NCI-H2081 treated with DMSO at 0.1 percent for 48 hours (cell line): Measurements from ENCODE around the gene BEND6.
"Not testable (repeated sequence)": the region's sequence is repeated elsewhere in the genome, so short reads cannot be mapped to it uniquely, and the experiment has no call there.

Source experiments
- DNase-seq: peaks from one replicate; lab custom pipeline; 2025; lab: John Stamatoyannopoulos, UW

The BEND6 gene

GRCh38 chr6:57033228-57033627 lies 78.3 kb downstream of the BEND6 start:
- DNase-seq: no peak

- DNase-seq: no peak
These were observed 80.6 kb downstream of the BEND6 start for GRCh38 chr6:57035549-57035948.

DNA sequence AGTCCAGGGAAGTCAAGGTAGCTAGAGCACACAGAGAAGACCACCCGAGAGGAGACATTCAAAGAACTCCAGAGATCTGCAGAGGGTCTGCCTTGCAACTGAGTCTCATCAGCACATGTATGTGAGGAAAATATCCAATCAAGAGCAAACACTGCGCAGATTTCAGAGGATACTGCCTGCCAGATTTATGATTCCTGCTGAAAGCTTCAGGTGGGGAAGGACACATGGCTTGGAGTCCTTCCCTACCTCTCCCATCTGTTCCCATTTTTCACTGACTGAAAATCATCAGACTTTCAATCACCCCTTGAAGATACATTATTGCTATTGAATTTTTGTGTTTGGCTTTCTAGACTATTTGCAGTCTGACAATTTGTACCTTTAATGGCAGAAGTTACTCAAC lies 84.0 kb downstream of the BEND6 start:
- DNase-seq: no peak

GRCh38 chr6:57040011-57040410 lies 85.1 kb downstream of the BEND6 start:
- DNase-seq: no peak

GRCh38 chr6:57044061-57044460 lies 89.2 kb downstream of the BEND6 start:
- DNase-seq: not testable (repeated sequence)

GRCh38 chr6:57044568-57044967 lies 89.7 kb downstream of the BEND6 start:
- no peak for DNase-seq

DNA sequence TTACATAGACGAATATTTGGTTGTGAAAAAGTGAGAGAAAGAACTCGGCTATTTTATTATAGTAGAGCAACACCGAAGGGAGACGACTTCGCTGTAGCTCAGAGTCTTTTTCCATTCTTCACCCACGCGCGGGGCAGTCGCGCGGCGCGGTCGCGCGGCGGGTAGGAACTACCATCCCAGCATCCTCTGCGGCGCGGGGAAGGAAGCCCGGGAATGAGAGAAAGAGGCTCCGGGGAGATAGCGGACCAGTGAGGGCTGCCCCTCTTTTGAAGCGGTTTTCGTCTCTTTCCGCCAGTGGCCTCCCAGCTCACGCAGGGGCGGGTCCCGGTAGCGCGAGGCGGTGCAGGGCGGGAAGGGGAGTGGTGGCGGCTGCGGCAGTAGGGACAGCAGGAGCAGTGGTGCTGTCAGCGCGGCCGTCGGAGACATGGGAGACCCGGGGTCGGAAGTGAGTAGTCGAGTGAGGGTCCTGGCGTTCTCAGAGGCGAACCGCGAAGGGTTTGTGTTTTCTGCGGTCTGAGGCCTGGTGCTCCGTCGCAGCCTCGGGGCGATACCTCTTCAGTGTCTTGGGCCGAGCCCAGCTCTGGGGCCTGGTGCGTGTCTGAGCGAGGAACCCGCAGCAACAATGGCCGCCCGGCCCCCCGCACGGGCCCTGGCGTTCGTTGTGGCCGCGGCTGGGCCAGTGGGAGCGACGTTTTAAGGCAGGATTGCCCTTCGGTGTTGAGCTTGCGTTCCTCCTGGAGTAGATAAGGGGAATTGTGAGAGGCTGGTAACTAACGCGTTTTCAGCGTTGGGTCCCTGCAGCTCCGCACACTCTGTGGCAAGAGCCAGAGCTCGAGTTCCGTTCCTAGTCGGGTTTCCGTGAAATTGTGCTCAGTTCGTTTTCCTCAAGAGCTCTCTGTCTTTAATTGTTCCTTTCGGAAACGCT lies 91.7 kb downstream of the BEND6 start, which contains the start of gene KIAA1586:
TSS of gene KIAA1586 (plus strand) at position 362 of the 925 bp plus-strand sequence. CDS start at position 425, 63 bp downstream.
- DNase-seq: peak; percentile 63

- DNase-seq: not testable (repeated sequence)
These were observed 92.3 kb downstream of the BEND6 start for GRCh38 chr6:57047257-57047585.

- DNase-seq: not testable (repeated sequence)
These were observed 93.0 kb downstream of the BEND6 start for GRCh38 chr6:57047859-57048258.

- no peak for DNase-seq
These were observed 93.7 kb downstream of the BEND6 start for GRCh38 chr6:57048577-57048976.

- DNase-seq: no peak
These were observed 108.9 kb downstream of the BEND6 start for GRCh38 chr6:57063847-57064246.

GRCh38 chr6:57064809-57065208 lies 109.9 kb downstream of the BEND6 start:
- no peak for DNase-seq

DNA sequence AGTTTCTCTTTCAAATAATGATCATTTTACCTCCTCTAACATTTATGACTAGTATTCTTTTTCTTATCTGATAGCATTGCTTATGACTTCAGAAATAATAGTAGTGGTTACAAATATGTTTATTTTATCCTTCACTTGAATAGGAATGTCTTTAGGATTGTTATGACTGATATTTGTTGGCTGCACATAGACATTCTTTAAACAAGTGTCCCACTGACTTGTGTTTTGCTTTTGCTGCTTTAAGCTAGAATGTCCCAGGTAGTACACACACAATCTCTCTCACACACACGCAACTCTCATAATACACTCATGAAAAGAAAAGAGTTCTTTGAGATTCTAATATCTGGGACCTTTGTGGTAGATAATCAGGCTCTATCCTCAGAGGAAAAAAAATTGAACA lies 113.2 kb downstream of the BEND6 start:
- no peak for DNase-seq

- no peak for DNase-seq
These were observed 114.3 kb downstream of the BEND6 start for GRCh38 chr6:57069228-57069627.

DNA sequence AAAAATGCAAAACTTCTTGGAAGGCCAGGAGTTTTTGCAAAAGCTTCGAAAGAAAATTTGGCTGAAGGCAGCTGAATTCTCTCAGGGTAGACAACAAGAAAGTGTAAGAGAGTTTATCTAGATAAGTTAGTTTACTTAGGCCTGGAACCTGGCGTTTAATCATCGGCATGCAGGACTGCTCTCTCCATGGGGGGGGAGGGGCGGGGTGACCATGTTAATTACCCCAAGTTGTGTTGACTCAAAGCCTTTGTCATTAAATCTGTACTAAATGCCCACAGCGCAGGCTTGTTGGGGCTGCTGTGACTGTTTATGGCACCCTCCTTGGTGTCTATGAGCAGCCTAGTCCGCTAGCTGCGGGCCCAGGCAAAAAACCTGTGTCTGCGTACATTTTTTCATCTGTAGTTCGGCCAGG lies 115.0 kb downstream of the BEND6 start:
- no peak for DNase-seq

GRCh38 chr6:57072108-57072507 lies 117.2 kb downstream of the BEND6 start:
- DNase-seq: no peak

DNA sequence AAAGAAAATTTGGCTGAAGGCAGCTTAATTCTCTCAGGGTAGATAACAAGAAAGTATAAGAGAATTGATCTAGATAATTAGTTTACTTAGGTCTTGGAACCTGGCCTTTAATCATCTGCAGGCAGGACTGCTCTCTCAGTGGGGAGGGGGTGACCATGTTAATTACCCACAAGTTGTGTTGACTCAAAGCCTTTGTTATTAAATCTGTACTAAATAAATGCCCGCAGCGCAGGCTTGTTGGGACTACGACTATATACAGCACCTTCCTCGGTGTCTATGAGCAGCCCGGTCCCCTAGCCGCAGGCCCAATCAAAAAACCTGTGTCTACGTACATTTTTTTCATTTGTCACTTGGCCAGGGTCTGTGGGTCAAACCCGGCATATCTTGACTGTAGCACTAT lies 119.5 kb downstream of the BEND6 start:
- no peak for DNase-seq

GRCh38 chr6:57075092-57075491 lies 120.2 kb downstream of the BEND6 start:
- no peak for DNase-seq
